Thoracic aorta (tissue), 2 donors: ENCODE results near the gene ARHGEF40. TPM values are rescaled to one million over a fixed set of nuclear protein-coding genes. Genes with fewer than 3 reads are reported as not detected.
A peak's percentile ranks its signal among the peaks of the same experiment; 100 is the strongest.

Experiments
- ATAC-seq: fragments of 150-250 bp; one replicate; pipeline ENCODE4 v1.8.0; 2017; ENCODE audit warnings: low read depth; ENCODE audit not compliant: insufficient number of reproducible peaks, low FRiP score
- DNase-seq: peaks from one replicate; pipeline ENCODE4 v3.0.0-alpha.2; 2020; ENCODE audit warnings: low spot score
- H3K27ac ChIP-seq, 2 donors: fragments of 200-600 bp; sonication (generic); 1 replicate in 1 of 2; 2 replicates in 1 of 2; pipeline ENCODE4 v1.5.1; 2016; ENCODE audit warnings: mild to moderate bottlenecking in 2 of 2, moderate library complexity in 2 of 2
- H3K27me3 ChIP-seq: fragments of 200-600 bp; sonication (generic); replicated peaks from 2 replicates; pipeline ENCODE4 v1.6.0; 2016; ENCODE audit warnings: mild to moderate bottlenecking; ENCODE audit not compliant: insufficient read depth
- H3K36me3 ChIP-seq: fragments of 200-600 bp; sonication (generic); one replicate; pipeline ENCODE4 v1.5.1; 2016
- H3K4me1 ChIP-seq, 2 donors: fragments of 200-600 bp; sonication (generic); 1 replicate in 1 of 2; 2 replicates in 1 of 2; pipeline versions ENCODE4 v1.5.1 to v1.6.0; 2016; ENCODE audit warnings: low read depth in 2 of 2, mild to moderate bottlenecking in 1 of 2; ENCODE audit not compliant: control insufficient read depth in 1 of 2
- H3K4me3 ChIP-seq: fragments of 200-600 bp; sonication (generic); 2 replicates; pipeline ENCODE4 v1.5.1; 2016; ENCODE audit warnings: mild to moderate bottlenecking
- H3K9me3 ChIP-seq: fragments of 200-600 bp; sonication (generic); 2 replicates; pipeline ENCODE4 v1.5.1; 2016
- CTCF ChIP-seq: fragments of 200-600 bp; sonication (generic); IDR thresholded peaks from one replicate; pipeline ENCODE4 v1.5.1; 2019; ENCODE audit warnings: antibody characterized with exemption
- total RNA-seq, 2 donors: library from RNA; depleted of rRNA; stranded (reverse); fragments of >200 nt; gene quantifications; one replicate each; pipeline versions ENCODE4 v1.1.0 to v1.2.3, GENCODE V29; 2016

The ARHGEF40 gene
- total RNA-seq, 2 donors from 2014 or later = 51.0 to 61.7 TPM

- Histone ChIP-seq H3K27ac (peak overlapping the region; percentile 91 to 99), H3K27me3 (no peaks in the 10 kb centered on the region), H3K36me3 (no peaks in the 10 kb centered on the region), H3K4me3 (peak overlapping the region; percentile 84), H3K9me3 (no peaks in the 10 kb centered on the region), H3K4me1 (peaks cover 5 to 48% of the 10 kb centered on the region in 2 donors)
- DNase-seq (peak; percentile 93), ATAC-seq (no peak)
- no peak for TF ChIP-seq CTCF
Measured at GRCh38 chr14:21103411-21103709, 33.3 kb downstream of the ARHGEF40 start.

- H3K27me3 ChIP-seq = no peaks in the 10 kb centered on the region
- DNase-seq (peak; percentile 87), ATAC-seq (peak; percentile 86)
- H3K27ac ChIP-seq = peak overlapping the region; percentile 91 to 99
- no peaks in the 10 kb centered on the region for H3K9me3 ChIP-seq
- H3K36me3 ChIP-seq = no peaks in the 10 kb centered on the region
- H3K4me1 ChIP-seq = peaks cover 5 to 46% of the 10 kb centered on the region in 2 donors
- peak overlapping the region; percentile 84 for H3K4me3 ChIP-seq
- TF ChIP-seq CTCF = peak; percentile 73
Measured at GRCh38 chr14:21103710-21104447, 33.8 kb downstream of the ARHGEF40 start.

GRCh38 chr14:21104448-21105060 is 34.5 kb downstream of the ARHGEF40 start:
- no peak for DNase-seq
- peak overlapping the region; percentile 84 for H3K4me3 ChIP-seq
- H3K27me3 ChIP-seq = no peaks in the 10 kb centered on the region
- peaks cover 0 to 39% of the 10 kb centered on the region in 2 donors for H3K4me1 ChIP-seq
- TF ChIP-seq CTCF = peak; percentile 88
- no peaks in the 10 kb centered on the region for H3K9me3 ChIP-seq
- peak; percentile 47 for ATAC-seq
- peak overlapping the region; percentile 91 to 99 for H3K27ac ChIP-seq
- no peaks in the 10 kb centered on the region for H3K36me3 ChIP-seq

GRCh38 chr14:21105095-21105494 is 35.0 kb downstream of the ARHGEF40 start:
- H3K4me1 ChIP-seq = peaks cover 0 to 34% of the 10 kb centered on the region in 2 donors
- no peak for TF ChIP-seq CTCF
- DNase-seq (no peak), ATAC-seq (no peak)
- no peak overlapping the region for H3K4me3 ChIP-seq
- H3K36me3 ChIP-seq = no peaks in the 10 kb centered on the region
- no peaks in the 10 kb centered on the region for H3K27me3 ChIP-seq
- peak overlapping the region; percentile 91 to 99 for H3K27ac ChIP-seq
- no peaks in the 10 kb centered on the region for H3K9me3 ChIP-seq

- peaks cover 0 to 34% of the 10 kb centered on the region in 2 donors for H3K4me1 ChIP-seq
- no peaks in the 10 kb centered on the region for H3K36me3 ChIP-seq
- ATAC-seq (no peak), DNase-seq (no peak)
- no peaks in the 10 kb centered on the region for H3K27me3 ChIP-seq
- H3K9me3 ChIP-seq = no peaks in the 10 kb centered on the region
- no peak overlapping the region for H3K4me3 ChIP-seq
- peak overlapping the region in 1 of 2 donors; percentile 50 for H3K27ac ChIP-seq
- no peak for TF ChIP-seq CTCF
Measured at GRCh38 chr14:21106176-21106497, 36.0 kb downstream of the ARHGEF40 start.
